Superior temporal gyrus (tissue), 1 donor: Measurements from ENCODE around the gene USP17L15.
"Not testable (repeated sequence)": the region's sequence is repeated elsewhere in the genome, so short reads cannot be mapped to it uniquely, and the experiment has no call there.

Experiments used
- DNase-seq: peaks from one replicate; pipeline ENCODE4 v3.0.0-alpha.2; 2016; ENCODE audit errors: extremely low spot score

The USP17L15 gene

GRCh38 chr4:9234085-9234484, at the start of gene USP17L15:
TSS of gene USP17L15 (plus strand) at chr4:9234385. CDS start at chr4:9234385, 0 bp downstream.
- not testable (repeated sequence) for DNase-seq

GRCh38 chr4:9210357-9210756, 23.8 kb upstream of the USP17L15 start, which contains the start of gene USP17L10:
TSS of gene USP17L10 (plus strand) at chr4:9210657. CDS start at chr4:9210657, 0 bp downstream.
- DNase-seq: not testable (repeated sequence)

DNA sequence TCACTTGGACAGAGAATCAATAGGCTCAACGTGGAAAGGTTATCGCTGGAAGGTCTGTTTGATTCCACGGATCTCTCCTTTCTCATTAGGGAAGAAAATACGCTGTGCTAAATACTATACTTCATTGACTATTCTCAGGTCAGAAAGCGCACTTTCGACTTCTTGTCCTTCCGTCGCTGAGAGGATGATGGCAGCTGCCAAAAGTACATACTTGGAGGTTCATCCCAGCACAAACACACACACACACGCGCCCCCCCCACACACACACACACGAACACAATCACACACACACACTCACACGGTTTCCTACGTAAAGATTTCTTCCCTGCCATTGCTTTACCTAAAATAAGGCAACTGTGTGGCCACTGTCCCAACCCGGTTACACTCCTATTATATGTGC, 19.5 kb upstream of the USP17L15 start:
- not testable (repeated sequence) for DNase-seq

DNA sequence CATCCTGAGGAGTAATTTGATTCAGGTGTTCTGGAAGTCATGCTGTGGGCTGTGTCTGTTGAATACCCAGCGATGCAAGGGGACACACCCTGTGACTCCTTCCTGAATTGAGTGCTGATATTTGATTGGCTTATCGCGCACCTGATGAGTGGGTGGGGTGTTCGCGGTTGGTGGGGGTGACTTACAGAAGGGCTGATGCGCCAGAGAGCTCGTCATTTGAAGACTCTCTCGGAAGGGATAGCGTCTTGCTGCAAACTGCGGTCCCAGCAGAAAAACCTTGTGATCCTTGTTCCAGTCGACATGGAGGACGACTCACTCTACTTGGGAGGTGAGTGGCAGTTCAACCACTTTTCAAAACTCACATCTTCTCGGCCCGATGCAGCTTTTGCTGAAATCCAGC, 19.1 kb upstream of the USP17L15 start, which contains the start of gene USP17L11:
Gene USP17L11, plus strand, starts transcription at position 301 of the 400 bp plus-strand sequence. Its CDS starts 0 bp downstream, at position 301.
- not testable (repeated sequence) for DNase-seq

- not testable (repeated sequence) for DNase-seq
These were observed 14.3 kb upstream of the USP17L15 start, which contains the start of gene USP17L12 for GRCh38 chr4:9219852-9220251. TSS of gene USP17L12 (plus strand) at chr4:9220152. CDS start at chr4:9220152, 0 bp downstream.

- not testable (repeated sequence) for DNase-seq
These were observed 9.6 kb upstream of the USP17L15 start, which contains the start of gene USP17L13 for GRCh38 chr4:9224596-9224995. TSS of gene USP17L13 (plus strand) at chr4:9224896. CDS start at chr4:9224896, 0 bp downstream.

DNA sequence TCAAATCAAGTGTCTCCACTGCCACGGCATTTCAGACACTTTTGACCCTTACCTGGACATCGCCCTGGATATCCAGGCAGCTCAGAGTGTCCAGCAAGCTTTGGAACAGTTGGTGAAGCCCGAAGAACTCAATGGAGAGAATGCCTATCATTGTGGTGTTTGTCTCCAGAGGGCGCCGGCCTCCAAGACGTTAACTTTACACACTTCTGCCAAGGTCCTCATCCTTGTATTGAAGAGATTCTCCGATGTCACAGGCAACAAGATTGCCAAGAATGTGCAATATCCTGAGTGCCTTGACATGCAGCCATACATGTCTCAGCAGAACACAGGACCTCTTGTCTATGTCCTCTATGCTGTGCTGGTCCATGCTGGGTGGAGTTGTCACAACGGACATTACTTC, 3.9 kb upstream of the USP17L15 start:
- not testable (repeated sequence) for DNase-seq

DNA sequence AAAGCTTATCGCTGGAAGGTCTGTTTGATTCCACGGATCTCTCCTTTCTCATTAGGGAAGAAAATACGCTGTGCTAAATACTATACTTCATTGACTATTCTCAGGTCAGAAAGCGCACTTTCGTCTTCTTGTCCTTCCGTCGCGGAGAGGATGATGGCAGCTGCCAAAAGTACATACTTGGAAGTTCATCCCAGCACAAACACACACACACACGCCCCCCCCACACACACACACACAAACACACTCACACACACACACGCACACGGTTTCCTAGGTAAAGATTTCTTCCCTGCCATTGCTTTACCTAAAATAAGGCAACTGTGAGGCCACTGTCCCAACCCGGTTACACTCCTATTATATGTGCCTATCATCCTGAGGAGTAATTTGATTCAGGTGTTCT, 4.3 kb downstream of the USP17L15 start:
- not testable (repeated sequence) for DNase-seq

GRCh38 chr4:9243579-9243978, 9.4 kb downstream of the USP17L15 start, which contains the start of gene USP17L17:
TSS of gene USP17L17 (plus strand) at chr4:9243879. CDS start at chr4:9243879, 0 bp downstream.
- not testable (repeated sequence) for DNase-seq

GRCh38 chr4:9247953-9248680, 13.9 kb downstream of the USP17L15 start, which contains the start of gene USP17L18:
TSS of gene USP17L18 (plus strand) at chr4:9248630. CDS start at chr4:9248630, 0 bp downstream.
- peak; percentile 1 for DNase-seq

DNA sequence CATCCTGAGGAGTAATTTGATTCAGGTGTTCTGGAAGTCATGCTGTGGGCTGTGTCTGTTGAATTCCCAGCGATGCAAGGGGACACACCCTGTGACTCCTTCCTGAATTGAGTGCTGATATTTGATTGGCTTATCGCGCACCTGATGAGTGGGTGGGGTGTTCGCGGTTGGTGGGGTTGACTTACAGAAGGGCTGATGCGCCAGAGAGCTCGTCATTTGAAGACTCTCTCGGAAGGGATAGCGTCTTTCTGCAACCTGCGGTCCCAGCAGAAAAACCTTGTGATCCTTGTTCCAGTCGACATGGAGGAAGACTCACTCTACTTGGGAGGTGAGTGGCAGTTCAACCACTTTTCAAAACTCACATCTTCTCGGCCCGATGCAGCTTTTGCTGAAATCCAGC, 18.9 kb downstream of the USP17L15 start, which contains the start of gene USP17L19:
Gene USP17L19, plus strand, starts transcription at position 301 of the 400 bp plus-strand sequence. Its CDS starts 0 bp downstream, at position 301.
- not testable (repeated sequence) for DNase-seq

DNA sequence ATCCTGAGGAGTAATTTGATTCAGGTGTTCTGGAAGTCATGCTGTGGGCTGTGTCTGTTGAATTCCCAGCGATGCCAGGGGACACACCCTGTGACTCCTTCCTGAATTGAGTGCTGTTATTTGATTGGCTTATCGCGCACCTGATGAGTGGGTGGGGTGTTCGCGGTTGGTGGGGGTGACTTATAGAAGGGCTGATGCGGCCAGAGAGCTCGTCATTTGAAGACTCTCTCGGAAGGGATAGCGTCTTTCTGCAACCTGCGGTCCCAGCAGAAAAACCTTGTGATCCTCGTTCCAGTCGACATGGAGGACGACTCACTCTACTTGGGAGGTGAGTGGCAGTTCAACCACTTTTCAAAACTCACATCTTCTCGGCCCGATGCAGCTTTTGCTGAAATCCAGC, 23.6 kb downstream of the USP17L15 start, which contains the start of gene USP17L20:
Gene USP17L20, plus strand, starts transcription at position 301 of the 400 bp plus-strand sequence. Its CDS starts 0 bp downstream, at position 301.
- not testable (repeated sequence) for DNase-seq

DNA sequence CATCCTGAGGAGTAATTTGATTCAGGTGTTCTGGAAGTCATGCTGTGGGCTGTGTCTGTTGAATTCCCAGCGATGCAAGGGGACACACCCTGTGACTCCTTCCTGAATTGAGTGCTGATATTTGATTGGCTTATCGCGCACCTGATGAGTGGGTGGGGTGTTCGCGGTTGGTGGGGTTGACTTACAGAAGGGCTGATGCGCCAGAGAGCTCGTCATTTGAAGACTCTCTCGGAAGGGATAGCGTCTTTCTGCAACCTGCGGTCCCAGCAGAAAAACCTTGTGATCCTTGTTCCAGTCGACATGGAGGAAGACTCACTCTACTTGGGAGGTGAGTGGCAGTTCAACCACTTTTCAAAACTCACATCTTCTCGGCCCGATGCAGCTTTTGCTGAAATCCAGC, 28.4 kb downstream of the USP17L15 start, which contains the start of gene USP17L21:
Gene USP17L21, plus strand, starts transcription at position 301 of the 400 bp plus-strand sequence. Its CDS starts 0 bp downstream, at position 301.
- DNase-seq: not testable (repeated sequence)

DNA sequence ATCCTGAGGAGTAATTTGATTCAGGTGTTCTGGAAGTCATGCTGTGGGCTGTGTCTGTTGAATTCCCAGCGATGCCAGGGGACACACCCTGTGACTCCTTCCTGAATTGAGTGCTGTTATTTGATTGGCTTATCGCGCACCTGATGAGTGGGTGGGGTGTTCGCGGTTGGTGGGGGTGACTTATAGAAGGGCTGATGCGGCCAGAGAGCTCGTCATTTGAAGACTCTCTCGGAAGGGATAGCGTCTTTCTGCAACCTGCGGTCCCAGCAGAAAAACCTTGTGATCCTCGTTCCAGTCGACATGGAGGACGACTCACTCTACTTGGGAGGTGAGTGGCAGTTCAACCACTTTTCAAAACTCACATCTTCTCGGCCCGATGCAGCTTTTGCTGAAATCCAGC, 33.1 kb downstream of the USP17L15 start, which contains the start of gene USP17L22:
Gene USP17L22, plus strand, starts transcription at position 301 of the 400 bp plus-strand sequence. Its CDS starts 0 bp downstream, at position 301.
- DNase-seq: not testable (repeated sequence)

DNA sequence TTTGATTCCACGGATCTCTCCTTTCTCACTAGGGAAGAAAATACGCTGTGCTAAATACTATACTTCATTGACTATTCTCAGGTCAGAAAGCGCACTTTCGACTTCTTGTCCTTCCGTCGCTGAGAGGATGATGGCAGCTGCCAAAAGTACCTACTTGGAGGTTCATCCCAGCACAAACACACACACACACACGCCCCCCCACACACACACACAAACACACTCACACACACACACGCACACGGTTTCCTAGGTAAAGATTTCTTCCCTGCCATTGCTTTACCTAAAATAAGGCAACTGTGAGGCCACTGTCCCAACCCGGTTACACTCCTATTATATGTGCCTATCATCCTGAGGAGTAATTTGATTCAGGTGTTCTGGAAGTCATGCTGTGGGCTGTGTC, 37.5 kb downstream of the USP17L15 start:
- not testable (repeated sequence) for DNase-seq
